ENCODE results near the gene C1orf115. TPM values are rescaled to one million over a fixed set of nuclear protein-coding genes. Genes with fewer than 3 reads are reported as not detected.
A peak's percentile ranks its signal among the peaks of the same experiment; 100 is the strongest.
"Not testable (repeated sequence)": the region's sequence is repeated elsewhere in the genome, so short reads cannot be mapped to it uniquely, and the experiment has no call there.

Gene C1orf115
- total and polyA plus RNA-seq, 2 donors, result 9.5 to 10.0 TPM

DNA sequence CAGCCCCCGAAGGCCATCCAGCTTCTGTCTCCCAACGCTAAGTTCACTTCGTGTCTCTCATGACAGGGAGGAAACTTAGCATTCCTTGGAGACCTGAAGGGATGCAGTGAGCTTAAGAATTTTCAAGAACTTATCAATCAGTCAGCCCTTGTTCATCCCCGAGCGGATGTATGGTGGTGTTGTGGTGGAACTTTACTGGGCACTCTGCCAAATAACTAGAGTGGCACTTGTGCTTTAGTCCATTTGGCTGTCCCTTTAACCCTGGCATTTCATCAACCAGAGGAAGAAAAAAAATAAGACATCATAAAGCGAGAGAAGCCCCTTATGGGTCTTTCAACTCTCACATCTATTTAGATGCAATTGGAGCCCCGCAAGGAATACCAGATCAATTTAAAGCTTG lies 31.1 kb downstream of the C1orf115 start:
- H3K36me3 ChIP-seq (ENCODE audit: insufficient read depth); H3K4me1 ChIP-seq (ENCODE audit: insufficient read depth); H3K4me3 ChIP-seq (ENCODE audit: low read depth, low read length); DNase-seq (ENCODE audit: extremely low spot score); H3K27ac ChIP-seq (ENCODE audit: low read depth): not testable (repeated sequence)
- WGBS, result 80% methylated on average over 7 of the region's 7 CpGs

DNA sequence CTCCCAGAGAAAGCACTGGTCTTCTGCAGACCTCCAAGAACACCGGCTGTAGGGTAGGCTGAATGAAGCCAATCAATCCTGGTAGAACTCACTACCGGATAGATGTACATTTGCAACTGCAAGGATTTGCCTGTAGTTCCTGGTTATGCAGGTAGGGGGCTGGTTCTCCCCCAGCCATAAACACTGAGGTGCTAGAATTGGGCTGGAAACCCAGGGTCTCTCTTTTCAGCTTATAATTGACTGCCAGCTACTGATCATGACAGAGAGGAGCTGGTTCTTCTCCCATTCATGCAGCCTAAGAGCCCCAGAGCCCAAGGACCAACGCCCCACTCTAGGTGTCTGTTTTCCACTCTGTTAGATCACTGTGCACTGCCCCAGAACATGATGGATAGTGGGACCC lies 36.5 kb downstream of the C1orf115 start:
- H3K4me3 ChIP-seq (ENCODE audit: low read depth, low read length), result no peak overlapping the region
- H3K4me1 ChIP-seq (ENCODE audit: insufficient read depth), result no peaks in the 10 kb centered on the region
- 75% methylated on average over 3 of the region's 3 CpGs for WGBS
- H3K36me3 ChIP-seq (ENCODE audit: insufficient read depth), result no peaks in the 10 kb centered on the region
- no peak for DNase-seq (ENCODE audit: extremely low spot score)
- no peak overlapping the region for H3K27ac ChIP-seq (ENCODE audit: low read depth)

DNA sequence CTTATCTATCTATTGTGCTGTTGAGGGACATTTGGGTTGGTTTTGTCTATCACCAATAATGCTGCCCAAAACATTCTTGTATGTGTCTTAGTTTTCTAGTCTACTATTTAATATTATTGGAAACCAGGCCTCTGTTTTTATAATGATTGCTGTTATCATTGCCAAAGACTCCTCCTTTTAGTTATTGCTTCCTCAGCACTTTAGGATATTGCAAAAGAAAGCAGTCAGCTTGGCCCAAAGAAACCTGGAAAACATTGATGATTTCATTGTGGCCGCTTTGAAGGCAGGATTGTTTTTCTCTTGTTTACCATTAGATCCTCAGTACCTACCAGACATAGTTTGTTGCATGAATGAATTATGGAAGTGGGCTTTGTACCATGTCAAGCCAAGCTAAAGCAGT lies 37.4 kb downstream of the C1orf115 start:
- no peak overlapping the region for H3K27ac ChIP-seq (ENCODE audit: low read depth)
- H3K36me3 ChIP-seq (ENCODE audit: insufficient read depth), result no peaks in the 10 kb centered on the region
- DNase-seq (ENCODE audit: extremely low spot score), result no peak
- no peaks in the 10 kb centered on the region for H3K4me1 ChIP-seq (ENCODE audit: insufficient read depth)
- no peak overlapping the region for H3K4me3 ChIP-seq (ENCODE audit: low read depth, low read length)
- WGBS, result 90% methylated on average over 1 of the region's 1 CpG

DNA sequence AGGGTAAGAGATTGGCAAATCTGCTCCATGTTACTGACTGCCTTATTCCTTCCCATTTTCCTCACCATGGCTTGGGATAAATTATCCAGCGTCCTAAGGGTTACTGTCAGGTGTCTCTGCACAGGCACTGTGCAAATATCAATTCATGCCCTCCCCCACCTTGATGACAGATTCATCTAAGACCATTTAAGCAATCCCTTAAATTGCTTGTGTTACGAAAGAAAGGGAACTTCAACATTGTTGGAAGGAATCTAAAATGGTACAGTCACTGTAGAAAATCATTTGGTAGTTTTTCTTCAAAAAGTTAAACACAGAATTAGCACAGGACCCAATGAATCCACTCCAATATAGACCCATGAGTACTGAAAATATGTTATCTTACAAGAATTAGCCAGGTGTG lies 40.3 kb downstream of the C1orf115 start:
- H3K4me1 ChIP-seq (ENCODE audit: insufficient read depth), result no peaks in the 10 kb centered on the region
- H3K27ac ChIP-seq (ENCODE audit: low read depth), result no peak overlapping the region
- no peak for DNase-seq (ENCODE audit: extremely low spot score)
- H3K4me3 ChIP-seq (ENCODE audit: low read depth, low read length), result no peak overlapping the region
- no peaks in the 10 kb centered on the region for H3K36me3 ChIP-seq (ENCODE audit: insufficient read depth)
- WGBS, result 89% methylated on average over 2 of the region's 2 CpGs

DNA sequence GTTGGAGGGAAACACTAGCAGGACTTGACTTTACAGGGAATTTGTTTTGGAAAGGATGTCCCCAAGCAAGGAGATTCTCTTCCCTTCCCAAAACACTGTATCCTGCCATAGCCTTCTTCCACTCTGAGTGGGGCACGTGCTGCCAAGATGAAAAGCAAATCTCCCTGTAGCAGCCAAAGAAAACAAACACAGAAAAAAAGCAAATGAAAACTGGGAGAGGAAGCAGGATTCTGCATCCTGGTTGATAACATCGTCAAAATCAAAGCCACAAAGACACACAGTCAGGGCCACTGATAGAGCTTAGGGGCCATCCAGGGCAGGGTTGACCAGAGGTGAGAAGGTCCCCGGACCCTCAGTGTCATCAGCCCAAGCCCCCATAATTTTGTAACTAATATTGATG lies 42.0 kb downstream of the C1orf115 start:
- 57% methylated on average over 3 of the region's 3 CpGs for WGBS
- Histone ChIP-seq H3K4me3 (ENCODE audit: low read depth, low read length) (no peak overlapping the region), H3K36me3 (ENCODE audit: insufficient read depth) (no peaks in the 10 kb centered on the region), H3K27ac (ENCODE audit: low read depth) (no peak overlapping the region), H3K4me1 (ENCODE audit: insufficient read depth) (no peaks in the 10 kb centered on the region)
- DNase-seq (ENCODE audit: extremely low spot score), result no peak

DNA sequence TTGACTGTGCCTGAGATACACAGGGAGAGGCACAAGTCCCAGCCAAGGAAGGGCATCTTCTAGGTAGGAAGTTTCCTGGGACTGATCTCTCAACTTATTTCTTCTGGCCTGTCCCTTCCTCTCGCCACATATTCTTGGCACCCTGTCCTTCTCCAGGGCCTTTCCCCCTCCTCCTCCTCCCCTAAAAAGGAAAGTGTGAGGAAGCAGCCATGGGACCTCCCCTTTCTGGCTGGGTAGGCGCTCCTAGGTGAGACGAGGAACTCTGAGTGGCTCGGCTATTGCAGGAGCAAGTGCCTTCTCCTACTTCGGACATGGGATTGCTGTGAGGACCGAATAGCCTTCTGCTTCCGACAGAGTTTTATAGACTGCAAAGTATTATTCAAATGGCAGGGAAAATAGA lies 42.5 kb downstream of the C1orf115 start:
- no peak for DNase-seq (ENCODE audit: extremely low spot score)
- H3K36me3 ChIP-seq (ENCODE audit: insufficient read depth), result no peaks in the 10 kb centered on the region
- no peaks in the 10 kb centered on the region for H3K4me1 ChIP-seq (ENCODE audit: insufficient read depth)
- no peak overlapping the region for H3K4me3 ChIP-seq (ENCODE audit: low read depth, low read length)
- no peak overlapping the region for H3K27ac ChIP-seq (ENCODE audit: low read depth)
- WGBS, result 85% methylated on average over 7 of the region's 7 CpGs

DNA sequence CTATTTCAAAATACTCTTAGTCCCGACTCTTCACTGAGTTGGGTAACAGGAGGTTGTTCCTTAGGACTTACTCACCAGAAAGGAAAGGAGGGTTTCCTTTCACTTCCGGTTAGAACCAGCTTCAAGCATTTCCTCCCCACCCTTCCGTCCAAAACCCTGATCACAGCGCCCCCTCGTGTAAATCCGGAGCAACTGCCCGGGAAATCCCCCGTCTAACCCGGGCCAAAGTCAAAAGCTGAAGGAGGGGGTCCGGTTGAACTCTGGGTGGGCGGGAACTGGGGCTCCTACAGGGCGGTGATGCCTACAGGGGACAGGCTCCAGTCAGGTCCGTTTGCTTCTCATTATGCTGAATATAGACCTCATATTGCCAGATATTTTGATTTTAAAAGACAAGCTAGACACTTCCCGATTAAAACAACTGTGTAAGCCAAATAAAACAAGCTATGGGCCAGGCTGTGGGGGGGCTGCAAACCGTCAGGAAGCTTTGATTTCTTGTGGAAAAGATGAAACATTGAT lies 43.0 kb downstream of the C1orf115 start:
- WGBS, result 5% methylated on average over 15 of the region's 15 CpGs
- DNase-seq (ENCODE audit: extremely low spot score), result no peak
- Histone ChIP-seq H3K4me1 (ENCODE audit: insufficient read depth) (no peaks in the 10 kb centered on the region), H3K36me3 (ENCODE audit: insufficient read depth) (no peaks in the 10 kb centered on the region), H3K27ac (ENCODE audit: low read depth) (no peak overlapping the region), H3K4me3 (ENCODE audit: low read depth, low read length) (no peak overlapping the region)

DNA sequence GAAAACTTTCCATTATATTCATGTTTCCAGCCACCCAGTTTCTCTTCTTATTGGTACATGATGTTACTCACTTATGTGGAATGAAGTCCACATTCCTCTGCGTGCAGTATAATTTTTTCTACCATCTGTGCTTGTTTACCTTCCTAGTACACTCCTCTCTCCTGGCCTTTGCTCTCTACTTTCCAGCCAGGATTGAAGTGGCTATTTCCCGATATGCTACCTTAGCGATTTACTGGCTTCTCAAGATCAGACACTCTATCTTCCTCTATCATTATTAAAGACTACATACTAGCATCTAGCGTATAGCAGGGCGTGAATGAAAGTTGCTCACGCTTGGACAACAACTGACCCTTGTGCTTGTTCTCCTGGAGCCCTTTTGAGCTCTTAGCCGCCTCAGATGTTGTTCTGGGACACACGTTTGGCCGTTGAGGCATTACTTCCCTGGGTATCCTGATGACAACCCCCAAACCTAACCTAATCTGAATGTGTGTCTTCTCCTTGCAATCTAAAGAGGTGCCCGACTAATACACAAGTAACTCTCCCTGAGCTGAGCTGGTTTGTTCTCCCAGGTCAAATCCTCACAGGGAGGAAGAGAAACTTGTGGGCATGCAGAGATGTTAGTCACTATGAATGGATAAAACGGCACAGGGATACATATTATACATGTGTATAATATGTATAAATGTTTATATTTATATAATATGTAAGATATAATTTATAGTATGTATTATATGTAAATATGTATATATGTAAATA lies 44.6 kb downstream of the C1orf115 start:
- DNase-seq (ENCODE audit: extremely low spot score), result no peak
- Histone ChIP-seq H3K27ac (ENCODE audit: low read depth) (no peak overlapping the region), H3K4me3 (ENCODE audit: low read depth, low read length) (no peak overlapping the region), H3K4me1 (ENCODE audit: insufficient read depth) (no peaks in the 10 kb centered on the region), H3K36me3 (ENCODE audit: insufficient read depth) (no peaks in the 10 kb centered on the region)
- WGBS, result 77% methylated on average over 11 of the region's 11 CpGs

DNA sequence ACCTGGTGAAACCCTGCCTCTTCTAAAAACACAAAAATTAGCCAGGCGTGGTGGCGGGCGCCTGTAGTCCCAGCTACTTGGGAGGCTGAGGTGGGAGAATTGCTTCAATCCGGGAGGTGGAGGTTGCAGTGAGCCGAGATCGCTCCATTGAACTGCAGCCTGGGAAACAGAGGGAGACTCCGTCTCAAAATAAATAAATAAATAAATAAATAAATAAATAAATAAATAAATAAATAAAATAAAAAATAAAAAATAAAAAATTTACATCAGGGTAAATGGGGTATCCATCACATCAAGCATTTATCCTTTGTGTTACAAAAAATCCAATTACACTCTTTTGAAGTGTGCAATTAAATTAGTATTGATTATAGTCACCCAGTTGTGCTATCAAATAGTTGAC lies 46.1 kb downstream of the C1orf115 start:
- H3K4me3 ChIP-seq (ENCODE audit: low read depth, low read length); H3K27ac ChIP-seq (ENCODE audit: low read depth); H3K36me3 ChIP-seq (ENCODE audit: insufficient read depth); DNase-seq (ENCODE audit: extremely low spot score); H3K4me1 ChIP-seq (ENCODE audit: insufficient read depth): not testable (repeated sequence)
- WGBS, result 96% methylated on average over 7 of the region's 7 CpGs

DNA sequence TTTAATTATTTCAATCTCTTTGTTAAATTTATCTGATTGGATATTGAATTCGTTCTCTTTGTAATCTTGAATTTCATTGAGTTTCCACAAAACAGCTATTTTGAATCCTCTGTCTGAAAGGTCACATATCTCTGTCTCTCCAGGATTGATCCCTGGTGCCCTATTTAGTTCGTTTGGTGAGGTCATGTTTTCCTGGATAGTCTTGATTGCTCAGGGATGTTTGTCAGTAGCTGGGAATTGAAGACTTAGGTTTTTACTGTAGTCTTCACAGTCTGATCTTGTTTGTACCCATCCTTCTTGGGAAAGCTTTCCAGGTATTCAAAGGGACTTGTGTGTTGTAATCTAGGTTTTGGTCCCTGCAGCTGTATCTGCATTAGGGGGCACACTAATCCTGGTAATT lies 51.2 kb downstream of the C1orf115 start:
- WGBS, result 57% methylated on average over 2 of the region's 2 CpGs
- no peak for DNase-seq (ENCODE audit: extremely low spot score)
- Histone ChIP-seq H3K4me3 (ENCODE audit: low read depth, low read length) (no peak overlapping the region), H3K27ac (ENCODE audit: low read depth) (no peak overlapping the region), H3K36me3 (ENCODE audit: insufficient read depth) (no peaks in the 10 kb centered on the region), H3K4me1 (ENCODE audit: insufficient read depth) (no peaks in the 10 kb centered on the region)

DNA sequence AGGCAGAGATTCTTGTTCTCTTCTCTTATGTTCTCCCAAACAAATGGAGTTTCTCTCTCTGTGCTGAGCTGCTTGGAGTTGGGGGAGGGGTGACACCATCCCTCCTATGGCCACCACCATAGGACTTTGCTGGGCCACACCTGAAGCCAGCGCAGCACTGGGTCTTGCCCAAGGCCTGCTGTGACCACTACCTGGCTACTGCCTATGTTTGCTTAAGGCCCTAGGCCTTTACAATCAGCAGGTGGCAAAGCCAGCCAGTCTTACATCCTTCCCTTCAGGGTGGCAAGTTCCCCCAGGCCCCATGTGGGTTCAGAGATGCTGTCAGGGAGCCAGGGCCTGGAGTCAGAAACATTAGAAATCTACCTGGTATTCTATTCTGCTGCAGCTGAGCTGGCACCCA lies 51.7 kb downstream of the C1orf115 start:
- 100% methylated on average over 1 of the region's 1 CpG for WGBS
- Histone ChIP-seq H3K4me3 (ENCODE audit: low read depth, low read length) (no peak overlapping the region), H3K36me3 (ENCODE audit: insufficient read depth) (no peaks in the 10 kb centered on the region), H3K27ac (ENCODE audit: low read depth) (no peak overlapping the region), H3K4me1 (ENCODE audit: insufficient read depth) (no peaks in the 10 kb centered on the region)
- DNase-seq (ENCODE audit: extremely low spot score), result no peak

DNA sequence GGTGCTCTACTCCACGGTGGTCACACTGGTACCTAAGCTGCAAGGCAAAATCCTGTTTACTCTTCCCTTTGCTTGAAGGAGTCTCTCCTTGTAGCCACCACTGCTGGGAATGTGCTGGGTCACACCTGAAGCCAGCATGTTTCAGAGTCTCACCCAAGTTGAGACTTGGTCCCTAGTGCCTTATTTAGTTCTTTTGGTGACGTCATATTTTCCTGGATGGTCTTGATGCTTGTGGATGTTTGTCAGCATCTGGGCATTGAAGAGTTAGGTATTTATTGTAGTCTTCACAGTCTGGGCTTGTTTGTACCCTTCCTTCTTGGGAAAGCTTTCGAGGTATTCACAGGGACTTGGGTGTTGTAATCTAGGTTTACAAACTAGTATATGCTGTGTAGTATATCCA lies 52.4 kb downstream of the C1orf115 start:
- 87% methylated on average over 3 of the region's 3 CpGs for WGBS
- no peak overlapping the region for H3K27ac ChIP-seq (ENCODE audit: low read depth)
- no peak for DNase-seq (ENCODE audit: extremely low spot score)

DNA sequence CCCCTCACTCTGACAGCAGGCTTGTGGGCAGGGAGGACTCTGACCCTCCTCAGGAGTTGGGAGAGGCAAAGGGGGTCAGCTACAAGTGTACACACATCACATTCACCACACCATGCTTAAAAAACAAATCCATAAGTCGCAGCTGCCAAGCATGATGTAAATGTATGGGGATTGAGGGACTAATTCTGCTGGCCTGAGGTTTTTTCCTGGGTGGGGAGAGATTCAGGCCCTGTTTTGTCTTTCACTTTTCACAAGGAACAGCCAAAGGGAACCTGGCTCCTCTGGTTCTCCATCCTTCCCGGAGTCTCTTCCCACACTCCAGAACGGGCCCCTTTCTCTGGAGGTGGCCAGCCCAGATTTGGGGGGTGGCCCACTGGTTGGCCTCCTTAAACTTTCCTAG lies 56.7 kb downstream of the C1orf115 start:
- WGBS, result 85% methylated on average over 3 of the region's 3 CpGs
- DNase-seq (ENCODE audit: extremely low spot score), result no peak
- no peak overlapping the region for H3K4me3 ChIP-seq (ENCODE audit: low read depth, low read length)
- H3K4me1 ChIP-seq (ENCODE audit: insufficient read depth), result no peaks in the 10 kb centered on the region
- no peak overlapping the region for H3K27ac ChIP-seq (ENCODE audit: low read depth)
- no peaks in the 10 kb centered on the region for H3K36me3 ChIP-seq (ENCODE audit: insufficient read depth)

More for the DNA sequence above, 52.4 kb downstream of the C1orf115 start:
- H3K4me1 ChIP-seq (ENCODE audit: insufficient read depth), result no peaks in the 10 kb centered on the region
- no peaks in the 10 kb centered on the region for H3K36me3 ChIP-seq (ENCODE audit: insufficient read depth)
- no peak overlapping the region for H3K4me3 ChIP-seq (ENCODE audit: low read depth, low read length)

DNA sequence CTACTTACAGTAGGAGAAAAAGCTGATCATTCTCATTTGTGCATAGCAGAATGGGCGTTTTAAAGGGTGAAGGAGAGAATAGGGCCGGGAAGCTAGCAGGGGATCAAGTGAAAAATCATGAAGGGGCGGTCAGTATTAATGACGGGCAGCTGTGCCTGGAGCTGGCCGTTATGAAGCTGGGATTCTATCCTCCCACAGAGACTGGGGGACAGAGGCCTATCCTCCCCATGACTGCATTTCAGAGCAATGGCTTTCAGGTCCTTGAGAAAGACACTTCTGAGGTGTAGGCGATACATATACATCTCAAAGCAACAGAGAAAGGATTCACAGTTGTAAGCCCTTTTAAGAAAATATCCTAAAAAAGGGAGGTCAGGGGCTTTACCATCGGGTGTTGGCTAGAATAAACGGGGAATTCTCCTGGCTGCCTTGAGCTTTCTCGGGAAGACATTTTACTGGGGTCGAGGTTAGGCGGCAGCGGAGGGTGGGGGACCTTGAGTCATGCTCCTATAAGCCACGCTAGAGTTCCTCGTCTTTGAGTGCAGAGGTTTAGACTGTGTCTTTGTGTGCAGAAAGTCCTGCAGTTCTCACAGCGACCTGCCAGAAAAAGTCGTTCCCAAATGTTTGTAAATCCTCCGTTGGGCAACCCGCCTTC lies 57.4 kb downstream of the C1orf115 start:
- DNase-seq (ENCODE audit: extremely low spot score), result no peak
- H3K36me3 ChIP-seq (ENCODE audit: insufficient read depth), result no peaks in the 10 kb centered on the region
- 16% methylated on average over 18 of the region's 18 CpGs for WGBS
- H3K4me1 ChIP-seq (ENCODE audit: insufficient read depth), result no peaks in the 10 kb centered on the region
- H3K4me3 ChIP-seq (ENCODE audit: low read depth, low read length), result peak overlapping the region; percentile 76
- no peak overlapping the region for H3K27ac ChIP-seq (ENCODE audit: low read depth)
